Measurements from ENCODE around the gene NUDT6.

The NUDT6 gene

DNA sequence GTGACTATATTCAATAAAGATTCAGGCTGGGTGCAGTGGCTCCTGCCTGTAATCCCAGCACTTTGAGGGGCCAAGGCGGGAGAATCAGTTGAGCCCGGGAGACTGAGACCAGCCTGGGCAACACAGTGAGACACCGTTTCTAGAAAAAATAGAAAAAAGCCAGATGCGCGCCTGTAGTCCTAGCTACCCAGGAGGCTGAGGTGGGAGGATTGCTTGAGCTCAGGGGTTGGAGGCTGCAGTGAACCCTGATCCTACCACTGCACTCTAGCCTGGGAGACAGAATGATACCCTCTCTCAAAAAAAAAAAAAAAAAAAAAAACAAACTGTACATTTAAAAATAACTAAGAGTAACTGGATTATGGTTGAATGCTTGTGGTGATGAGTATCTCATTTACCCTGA lies 1.1 kb downstream of the NUDT6 start:
- no peak for DNase-seq (ENCODE audit: extremely low spot score)
- TF ChIP-seq, protein P1, sequence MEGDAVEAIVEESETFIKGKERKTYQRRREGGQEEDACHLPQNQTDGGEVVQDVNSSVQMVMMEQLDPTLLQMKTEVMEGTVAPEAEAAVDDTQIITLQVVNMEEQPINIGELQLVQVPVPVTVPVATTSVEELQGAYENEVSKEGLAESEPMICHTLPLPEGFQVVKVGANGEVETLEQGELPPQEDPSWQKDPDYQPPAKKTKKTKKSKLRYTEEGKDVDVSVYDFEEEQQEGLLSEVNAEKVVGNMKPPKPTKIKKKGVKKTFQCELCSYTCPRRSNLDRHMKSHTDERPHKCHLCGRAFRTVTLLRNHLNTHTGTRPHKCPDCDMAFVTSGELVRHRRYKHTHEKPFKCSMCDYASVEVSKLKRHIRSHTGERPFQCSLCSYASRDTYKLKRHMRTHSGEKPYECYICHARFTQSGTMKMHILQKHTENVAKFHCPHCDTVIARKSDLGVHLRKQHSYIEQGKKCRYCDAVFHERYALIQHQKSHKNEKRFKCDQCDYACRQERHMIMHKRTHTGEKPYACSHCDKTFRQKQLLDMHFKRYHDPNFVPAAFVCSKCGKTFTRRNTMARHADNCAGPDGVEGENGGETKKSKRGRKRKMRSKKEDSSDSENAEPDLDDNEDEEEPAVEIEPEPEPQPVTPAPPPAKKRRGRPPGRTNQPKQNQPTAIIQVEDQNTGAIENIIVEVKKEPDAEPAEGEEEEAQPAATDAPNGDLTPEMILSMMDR (IDR thresholded peaks at IDR 0.05; ENCODE audit: control extremely low read depth, extremely low read depth, low read depth, missing control alignments) = no peak
- POLR2A ChIA-PET = no interaction called here
- CTCF ChIA-PET = interaction anchor here (1.2 to 4.3 kb wide), 5 partner anchors 9 to 185 kb away, joined by 3 to 25 read pairs (median 4); no protein-coding TSS in a partner anchor

DNA sequence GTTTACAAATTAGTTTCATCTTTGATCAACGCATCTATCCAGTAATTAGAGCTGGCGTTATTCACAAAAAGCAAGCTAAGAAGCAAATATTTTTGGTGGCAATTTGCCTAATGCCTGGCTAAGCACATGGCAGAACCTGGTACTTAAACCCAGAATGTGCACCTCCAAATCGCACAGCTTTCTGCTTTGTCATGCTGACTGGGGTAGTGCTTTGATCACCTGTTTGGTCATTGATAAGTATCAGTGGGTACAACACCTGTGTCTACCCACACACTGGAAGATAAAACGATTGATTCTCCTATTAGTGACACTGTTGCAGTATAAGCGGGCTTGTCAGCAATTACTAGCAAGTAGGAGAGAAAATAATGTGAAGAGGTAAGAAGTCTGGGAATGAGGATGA lies 1.9 kb downstream of the NUDT6 start:
- POLR2A ChIA-PET = no interaction called here
- DNase-seq (ENCODE audit: extremely low spot score) = no peak
- CTCF ChIA-PET = interaction anchor here (1.2 to 4.3 kb wide), 7 partner anchors 9 to 1020 kb away, joined by 3 to 25 read pairs (median 6); no protein-coding TSS in a partner anchor
- TF ChIP-seq, protein P1 (IDR thresholded peaks at IDR 0.05; ENCODE audit: control extremely low read depth, extremely low read depth, low read depth, missing control alignments) = no peak

DNA sequence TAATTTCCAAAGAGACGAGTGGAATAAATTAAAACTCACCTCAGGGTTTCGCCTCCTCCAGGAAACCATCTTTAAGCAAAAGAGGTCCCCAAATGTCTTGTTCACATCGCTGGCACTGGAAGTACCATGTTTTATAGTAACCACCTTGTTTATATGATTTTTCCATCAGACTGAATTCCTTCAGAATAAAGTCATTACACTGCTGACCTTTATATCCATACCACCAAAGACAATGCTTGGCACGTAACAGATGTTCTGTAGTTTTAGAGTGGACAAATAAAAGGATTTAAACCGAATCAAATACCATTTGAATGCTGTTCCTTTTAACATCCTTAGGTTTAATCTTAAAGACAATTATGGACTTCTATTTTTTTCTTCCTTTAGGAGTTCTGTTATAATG lies 4.7 kb downstream of the NUDT6 start:
- CTCF ChIA-PET = no interaction called here
- TF ChIP-seq, protein P1 (IDR thresholded peaks at IDR 0.05; ENCODE audit: control extremely low read depth, extremely low read depth, low read depth, missing control alignments) = no peak
- POLR2A ChIA-PET = no interaction called here
- no peak for DNase-seq (ENCODE audit: extremely low spot score)

DNA sequence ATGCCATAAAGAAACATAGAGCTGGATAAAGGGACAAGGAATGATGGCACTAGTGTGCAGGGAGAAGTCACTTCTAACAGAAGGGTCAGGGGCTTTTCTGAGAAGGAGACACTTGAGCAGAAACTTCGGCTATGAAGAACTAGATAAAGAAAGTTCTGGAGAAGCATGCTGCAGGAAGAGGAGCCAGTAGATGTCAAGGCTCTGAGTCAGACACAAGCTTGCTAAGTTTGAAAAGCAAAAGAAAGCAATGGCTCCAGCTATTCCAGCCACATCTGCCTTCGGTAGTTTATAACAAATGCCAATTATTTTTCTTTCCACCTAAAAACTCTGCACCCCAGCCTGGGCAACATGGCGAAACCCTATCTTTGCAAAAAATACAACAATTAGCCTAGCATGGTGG lies 7.5 kb downstream of the NUDT6 start:
- TF ChIP-seq, protein P1 (IDR thresholded peaks at IDR 0.05; ENCODE audit: control extremely low read depth, extremely low read depth, low read depth, missing control alignments) = no peak
- CTCF ChIA-PET = interaction anchor here (0.8 to 5.6 kb wide), 16 partner anchors 7 to 1014 kb away, joined by 3 to 37 read pairs (median 5); partner anchors contain the start of genes BBS12 and NUDT6
- DNase-seq (ENCODE audit: extremely low spot score) = no peak
- POLR2A ChIA-PET = no interaction called here

DNA sequence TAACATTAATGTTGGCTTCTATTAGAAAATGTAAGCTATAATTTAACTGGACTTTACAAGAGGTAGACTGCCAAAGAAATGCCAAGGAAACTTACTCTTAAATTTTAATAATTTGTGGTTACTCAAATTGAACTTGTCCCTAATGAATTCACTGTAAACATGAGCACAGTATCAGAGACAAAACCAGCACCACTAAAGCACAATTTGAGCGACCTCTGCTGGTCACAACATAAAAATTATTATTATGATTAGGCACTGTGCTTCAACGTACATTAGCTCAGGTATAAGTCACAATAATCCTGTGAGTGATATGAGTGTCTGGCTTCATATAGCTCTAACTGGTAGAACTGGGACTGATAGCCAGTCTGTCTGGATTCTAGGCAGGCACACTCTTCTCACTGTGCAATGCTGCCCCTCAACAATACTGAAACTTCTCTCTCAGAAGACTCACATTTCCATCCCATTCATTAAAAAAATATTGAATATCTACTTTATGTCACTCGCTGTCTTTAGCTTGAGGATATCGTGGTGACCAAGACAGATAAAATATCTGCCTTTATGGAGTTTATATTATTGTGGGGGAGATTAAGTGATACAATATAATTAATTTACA lies 8.0 kb downstream of the NUDT6 start:
- ChIA-PET POLR2A (no interaction called here), CTCF (interaction anchor here (0.6 to 5.6 kb wide), 19 partner anchors 8 to 1014 kb away, joined by 3 to 37 read pairs (median 4); partner anchors contain the start of genes BBS12 and NUDT6)
- peak; percentile 20 for DNase-seq (ENCODE audit: extremely low spot score)
- TF ChIP-seq, protein P1 (IDR thresholded peaks at IDR 0.05; ENCODE audit: control extremely low read depth, extremely low read depth, low read depth, missing control alignments) = peak; percentile 38

DNA sequence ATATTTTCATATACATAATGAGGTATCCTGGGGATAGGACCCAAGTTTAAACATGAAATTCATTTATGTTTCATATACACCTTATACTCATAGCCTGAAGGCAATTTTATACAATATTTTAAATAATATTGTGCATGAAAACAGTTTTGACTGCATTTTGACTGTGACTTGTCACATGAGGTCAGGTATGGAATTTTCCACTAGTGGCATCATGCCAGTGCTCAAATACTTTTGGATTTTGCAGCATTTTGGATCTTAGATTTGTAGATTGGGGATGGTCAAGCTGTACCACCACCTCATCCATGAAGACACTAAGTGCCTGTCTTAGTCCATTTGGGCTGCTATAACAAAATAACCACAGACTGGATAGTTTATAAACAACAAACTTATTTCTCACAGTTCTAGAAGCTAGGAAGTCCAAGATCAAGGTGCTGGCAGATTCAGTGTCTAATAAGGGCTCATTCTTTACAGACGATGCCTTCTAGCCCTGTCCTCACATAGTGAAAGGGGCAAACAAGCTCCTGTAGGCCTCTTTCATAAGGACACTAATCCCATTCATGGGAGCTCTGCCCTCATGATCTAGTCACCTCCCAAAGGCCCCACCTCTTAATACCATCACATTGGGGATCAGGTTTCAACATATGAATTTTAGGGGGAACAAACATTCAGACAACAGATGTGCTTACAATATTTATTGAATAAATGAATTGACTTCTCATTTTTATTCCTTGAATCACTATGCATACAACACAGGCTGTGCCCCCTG lies 9.4 kb downstream of the NUDT6 start:
- ChIA-PET CTCF (interaction anchor here (1.0 to 5.6 kb wide), 4 partner anchors 9 to 1012 kb away, joined by 3 to 37 read pairs (median 10); no protein-coding TSS in a partner anchor), POLR2A (no interaction called here)
- no peak for DNase-seq (ENCODE audit: extremely low spot score)
- TF ChIP-seq, protein P1 (IDR thresholded peaks at IDR 0.05; ENCODE audit: control extremely low read depth, extremely low read depth, low read depth, missing control alignments) = no peak
